IMR-90 (cell line): Measurements from ENCODE around the gene PASD1. TPM values are rescaled to one million over a fixed set of nuclear protein-coding genes. Genes with fewer than 3 reads are reported as not detected.

Experiments
- ATAC-seq: fragments of 200-7000 bp; cut with Tn5 transposase; 2 replicates; pipeline ENCODE4 v1.9.1; 2020; ENCODE audit warnings: low read depth, mild to moderate bottlenecking, moderate library complexity
- BruUV-seq: library from RNA; stranded (reverse); fragments of 400-500 nt; replicated peaks from 2 replicates; lab custom pipeline; 2021; lab: Mats Ljungman, UMichigan
- CTCF ChIA-PET: fragments of 300-600 bp; formaldehyde crosslinking; extraction: SDS; loops from one replicate; lab custom pipeline; 2021; ENCODE audit warnings: antibody characterized with exemption; lab: Yijun Ruan, JAX
- POLR2A ChIA-PET: fragments of 300-600 bp; sonication (Branson Sonifier 250); formaldehyde crosslinking; loops from one replicate; lab custom pipeline; 2022; ENCODE audit warnings: antibody characterized with exemption; ENCODE audit not compliant: unreplicated experiment; lab: Charles Lee
- DNase-seq: peaks from one replicate; pipeline ENCODE4 v3.0.0; 2013
- H2AFZ ChIP-seq: replicated peaks from 2 replicates; pipeline ENCODE3; 2013; ENCODE audit warnings: low read length, mild to moderate bottlenecking; ENCODE audit not compliant: poor library complexity
- H2AK5ac ChIP-seq: 2 replicates; pipeline ENCODE4 v1.6.1; 2013; ENCODE audit warnings: low read depth, low read length, inconsistent platforms
- H2AK9ac ChIP-seq: replicated peaks from 2 replicates; pipeline ENCODE3; 2013; ENCODE audit warnings: mild to moderate bottlenecking, low read depth, low read length, moderate library complexity; ENCODE audit not compliant: poor library complexity
- H2BK120ac ChIP-seq: 2 replicates; pipeline ENCODE4 v1.6.1; 2013; ENCODE audit warnings: low read depth, low read length, inconsistent platforms
- H2BK15ac ChIP-seq: 3 replicates; pipeline ENCODE4 v1.6.1; 2013; ENCODE audit warnings: low read depth, low read length, inconsistent platforms
- H2BK20ac ChIP-seq: 2 replicates; pipeline ENCODE4 v1.6.1; 2013; ENCODE audit warnings: low read depth, mild to moderate bottlenecking, inconsistent platforms, low read length, moderate library complexity
- H2BK5ac ChIP-seq: 2 replicates; pipeline ENCODE4 v1.6.1; 2013; ENCODE audit warnings: mild to moderate bottlenecking, low read depth, low read length, inconsistent platforms; ENCODE audit not compliant: poor library complexity, severe bottlenecking
- H3K14ac ChIP-seq: replicated peaks from 2 replicates; pipeline ENCODE4 v1.6.1; 2013; ENCODE audit warnings: low read depth, low read length, inconsistent platforms
- H3K18ac ChIP-seq: 2 replicates; pipeline ENCODE4 v1.6.1; 2013; ENCODE audit warnings: low read depth, low read length, control low read depth
- H3K23ac ChIP-seq: 2 replicates; pipeline ENCODE4 v1.6.1; 2013; ENCODE audit warnings: low read depth, low read length, inconsistent platforms
- H3K27ac ChIP-seq: 2 replicates; pipeline ENCODE4 v1.5.1; 2013; ENCODE audit warnings: mild to moderate bottlenecking, control low read depth, low read length; ENCODE audit not compliant: insufficient read depth
- H3K27me3 ChIP-seq: 2 replicates; pipeline ENCODE4 v1.6.1; 2013; ENCODE audit warnings: low read length; ENCODE audit not compliant: control insufficient read depth, insufficient read depth
- H3K36me3 ChIP-seq: 2 replicates; pipeline ENCODE4 v1.6.1; 2013; ENCODE audit warnings: low read length, mixed read lengths; ENCODE audit not compliant: control insufficient read depth, insufficient read depth
- H3K4ac ChIP-seq: 2 replicates; pipeline ENCODE4 v1.6.1; 2013; ENCODE audit warnings: low read depth, low read length, inconsistent platforms
- H3K4me1 ChIP-seq: 2 replicates; pipeline ENCODE4 v1.6.1; 2013; ENCODE audit warnings: low read length, mixed read lengths; ENCODE audit not compliant: control insufficient read depth, insufficient read depth
- H3K4me2 ChIP-seq: 2 replicates; pipeline ENCODE4 v1.6.1; 2013; ENCODE audit warnings: low read depth, mild to moderate bottlenecking, control low read depth, low read length, moderate library complexity
- H3K4me3 ChIP-seq: 2 replicates; pipeline ENCODE4 v1.5.1; 2013; ENCODE audit warnings: low read depth, mild to moderate bottlenecking, control low read depth, low read length, moderate library complexity; ENCODE audit not compliant: insufficient read depth
- H3K56ac ChIP-seq: 2 replicates; pipeline ENCODE4 v1.6.1; 2013; ENCODE audit warnings: low read length, inconsistent platforms; ENCODE audit not compliant: insufficient read depth; ENCODE audit errors: extremely low read depth
- H3K79me1 ChIP-seq, 2 experiments: 2 replicates each; pipeline ENCODE4 v1.6.1; 2013; ENCODE audit warnings: low read length in 2 of 2, inconsistent platforms in 1 of 2, low read depth in 1 of 2
- H3K9ac ChIP-seq: 2 replicates; pipeline ENCODE4 v1.6.1; 2013; ENCODE audit warnings: low read depth, low read length, control low read depth
- H3K9me1 ChIP-seq: 2 replicates; pipeline ENCODE4 v1.6.1; 2013; ENCODE audit warnings: low read length, inconsistent platforms; ENCODE audit not compliant: insufficient read depth
- H3K9me3 ChIP-seq: 2 replicates; pipeline ENCODE4 v1.6.1; 2013; ENCODE audit warnings: low read length; ENCODE audit not compliant: control insufficient read depth, insufficient read depth
- H4K20me1 ChIP-seq: 2 replicates; pipeline ENCODE4 v1.6.1; 2013; ENCODE audit warnings: low read length, inconsistent platforms; ENCODE audit not compliant: insufficient read depth
- H4K5ac ChIP-seq: 2 replicates; pipeline ENCODE4 v1.6.1; 2013; ENCODE audit warnings: mild to moderate bottlenecking, low read depth, low read length, control low read depth
- H4K8ac ChIP-seq, 2 experiments: 2 replicates each; pipeline ENCODE4 v1.6.1; 2013; ENCODE audit warnings: low read depth in 2 of 2, low read length in 2 of 2, control low read depth in 1 of 2, inconsistent platforms in 1 of 2
- H4K91ac ChIP-seq: 2 replicates; pipeline ENCODE4 v1.6.1; 2013; ENCODE audit warnings: low read depth, low read length, inconsistent platforms; ENCODE audit not compliant: insufficient read depth
- BHLHE40 ChIP-seq: fragments of 150-350 bp; IDR thresholded peaks from 2 replicates; pipeline ENCODE4 v1.6.1; 2016; ENCODE audit warnings: mild to moderate bottlenecking, low read depth, low read length
- CEBPB ChIP-seq: IDR thresholded peaks from 2 replicates; pipeline ENCODE4 v1.6.1; 2012; ENCODE audit warnings: low read depth, low read length, improper control_type of control experiment
- CHD1 ChIP-seq: IDR thresholded peaks from 2 replicates; pipeline ENCODE4 v1.6.1; 2012; ENCODE audit warnings: low read depth, low read length, improper control_type of control experiment
- CTCF ChIP-seq: conservative IDR thresholded peaks from 2 replicates; pipeline ENCODE4 v1.5.1; 2012; ENCODE audit warnings: mild to moderate bottlenecking, low read depth, low read length, improper control_type of control experiment
- ELK1 ChIP-seq: fragments of 150-350 bp; IDR thresholded peaks from 2 replicates; pipeline ENCODE4 v1.6.1; 2016; ENCODE audit warnings: low read depth, mild to moderate bottlenecking, low read length, moderate library complexity, borderline replicate concordance
- FOS ChIP-seq: fragments of 150-350 bp; IDR thresholded peaks from 2 replicates; pipeline ENCODE4 v1.6.1; 2016; ENCODE audit warnings: low read depth, low read length
- MAFK ChIP-seq: IDR thresholded peaks from 2 replicates; pipeline ENCODE4 v1.6.1; 2012; ENCODE audit warnings: low read depth, low read length, improper control_type of control experiment
- MAZ ChIP-seq: IDR thresholded peaks from 2 replicates; pipeline ENCODE4 v1.6.1; 2012; ENCODE audit warnings: low read depth, mild to moderate bottlenecking, low read length, improper control_type of control experiment, moderate library complexity, borderline replicate concordance
- MXI1 ChIP-seq: IDR thresholded peaks from 2 replicates; pipeline ENCODE4 v1.6.1; 2012; ENCODE audit warnings: low read depth, mild to moderate bottlenecking, low read length, moderate library complexity, borderline replicate concordance
- NFE2L2 ChIP-seq: fragments of 150-350 bp; IDR thresholded peaks from 2 replicates; pipeline ENCODE4 v1.6.1; 2016; ENCODE audit warnings: low read depth, mild to moderate bottlenecking, low read length
- POLR2A ChIP-seq: IDR thresholded peaks from 2 replicates; pipeline ENCODE4 v1.6.1; 2012; ENCODE audit warnings: mild to moderate bottlenecking, low read depth, low read length
- RAD21 ChIP-seq: IDR thresholded peaks from 2 replicates; pipeline ENCODE4 v1.6.1; 2012; ENCODE audit warnings: low read length, improper control_type of control experiment
- RCOR1 ChIP-seq: IDR thresholded peaks from 2 replicates; pipeline ENCODE4 v1.6.1; 2012; ENCODE audit warnings: mild to moderate bottlenecking, low read length, improper control_type of control experiment; ENCODE audit not compliant: insufficient replicate concordance
- RFX5 ChIP-seq: IDR thresholded peaks from 2 replicates; pipeline ENCODE4 v1.8.0; 2012; ENCODE audit warnings: low read depth, mild to moderate bottlenecking, low read length, moderate library complexity
- SMC3 ChIP-seq: fragments of 150-350 bp; IDR thresholded peaks from 2 replicates; pipeline ENCODE4 v1.6.1; 2016; ENCODE audit warnings: low read depth, mild to moderate bottlenecking, antibody characterized with exemption, low read length, moderate library complexity
- USF2 ChIP-seq: fragments of 150-350 bp; IDR thresholded peaks from 2 replicates; pipeline ENCODE4 v1.6.1; 2017; ENCODE audit warnings: mild to moderate bottlenecking, antibody characterized with exemption, low read length, low read depth
- WGBS, 2 experiments: methylation state at CpG; one replicate each; pipeline versions ENCODE4 v1.1.5 to v1.1.7; 2013; ENCODE audit warnings: missing lambda C conversion rate in 2 of 2; ENCODE audit not compliant: insufficient read length in 1 of 2; ENCODE audit errors: extremely low coverage in 2 of 2; 5-methylcytosine and 5-hydroxymethylcytosine counted together
- dilution Hi-C: fragments of 300-500 bp; cut with HindIII; formaldehyde crosslinking; loops from one replicate; pipeline ENCODE4 v1.14.3; 2018; ENCODE audit warnings: low sequenced_read_pairs; ENCODE audit not compliant: unreplicated experiment
- in situ Hi-C: fragments of 300-500 bp; cut with MboI; formaldehyde crosslinking; loops from 3 replicates; pipeline ENCODE4 v1.14.3; 2019; ENCODE audit warnings: low sequenced_read_pairs, inconsistent platforms, mixed read lengths
- intact Hi-C: fragments of 100-400 bp; cut with micrococcal nuclease; formaldehyde crosslinking; loops from 2 replicates; pipeline ENCODE4 v1.10.0; 2022
- polyA plus RNA-seq, 3 experiments: library from polyadenylated mRNA; depleted of rRNA; stranded (reverse); fragments of >200 nt; gene quantifications; 2 replicates each; pipeline ENCODE4 v1.2.3, GENCODE V29; 2012; ENCODE audit warnings: low replicate concordance in 1 of 3
- total RNA-seq: library from RNA; depleted of rRNA; stranded (reverse); fragments of >200 nt; gene quantifications from 2 replicates; pipeline ENCODE4 v1.2.3, GENCODE V29; 2012

The PASD1 gene
- total and polyA plus RNA-seq, 2 of the 4 experiments (the other 2 are of a cell fraction): not detected

- Histone ChIP-seq H3K9ac (no peak overlapping the region), H2BK20ac (no peak overlapping the region), H2AK5ac (no peak overlapping the region), H3K56ac (no peak overlapping the region), H3K4ac (no peak overlapping the region), H3K23ac (no peak overlapping the region), H2BK5ac (no peak overlapping the region), H2AFZ (no peak overlapping the region), H4K5ac (no peak overlapping the region), H4K8ac (no peak overlapping the region), H3K27me3 (no peaks in the 10 kb centered on the region), H2BK15ac (no peak overlapping the region), H3K14ac (no peak overlapping the region), H3K4me3 (no peak overlapping the region), H3K4me2 (no peak overlapping the region), H3K79me1 (no peaks in the 10 kb centered on the region), H3K9me3 (peaks cover under 1% of the 10 kb centered on the region; the same call in 1 of the 2 replicates), H2AK9ac (no peak overlapping the region), H4K20me1 (no peaks in the 10 kb centered on the region), H3K27ac (no peak overlapping the region), H3K36me3 (no peaks in the 10 kb centered on the region), H3K9me1 (no peaks in the 10 kb centered on the region), H4K91ac (no peak overlapping the region), H2BK120ac (no peak overlapping the region), H3K4me1 (no peaks in the 10 kb centered on the region), H3K18ac (no peak overlapping the region)
- no peak for DNase-seq
- intact Hi-C loops: no loop called here
- WGBS, 2 experiments: no CpG with 5 or more reads among the region's 2 CpGs
- dilution Hi-C loops: no loop called here
- POLR2A ChIA-PET: no interaction called here
- no TSS peak for BruUV-seq
- TF ChIP-seq ELK1 (no peak), CEBPB (no peak), MAFK (no peak), RAD21 (no peak), MAZ (no peak), CHD1 (no peak), SMC3 (no peak), USF2 (no peak), NFE2L2 (no peak), BHLHE40 (no peak), POLR2A (no peak), RCOR1 (no peak), CTCF (no peak), MXI1 (no peak), RFX5 (no peak), FOS (no peak)
- in situ Hi-C loops: no loop called here
- CTCF ChIA-PET: no interaction called here
- no peak for ATAC-seq
These were observed 48.2 kb upstream of the PASD1 start for GRCh38 chrX:151515237-151515636.
